ENCODE results near the gene CYFIP1. TPM values are rescaled to one million over a fixed set of nuclear protein-coding genes. Genes with fewer than 3 reads are reported as not detected.

CYFIP1 gene
- total and polyA plus RNA-seq, 2 donors (not counting 1 experiment from before 2014, with no cell fraction given): 59.4 to 102 TPM

DNA sequence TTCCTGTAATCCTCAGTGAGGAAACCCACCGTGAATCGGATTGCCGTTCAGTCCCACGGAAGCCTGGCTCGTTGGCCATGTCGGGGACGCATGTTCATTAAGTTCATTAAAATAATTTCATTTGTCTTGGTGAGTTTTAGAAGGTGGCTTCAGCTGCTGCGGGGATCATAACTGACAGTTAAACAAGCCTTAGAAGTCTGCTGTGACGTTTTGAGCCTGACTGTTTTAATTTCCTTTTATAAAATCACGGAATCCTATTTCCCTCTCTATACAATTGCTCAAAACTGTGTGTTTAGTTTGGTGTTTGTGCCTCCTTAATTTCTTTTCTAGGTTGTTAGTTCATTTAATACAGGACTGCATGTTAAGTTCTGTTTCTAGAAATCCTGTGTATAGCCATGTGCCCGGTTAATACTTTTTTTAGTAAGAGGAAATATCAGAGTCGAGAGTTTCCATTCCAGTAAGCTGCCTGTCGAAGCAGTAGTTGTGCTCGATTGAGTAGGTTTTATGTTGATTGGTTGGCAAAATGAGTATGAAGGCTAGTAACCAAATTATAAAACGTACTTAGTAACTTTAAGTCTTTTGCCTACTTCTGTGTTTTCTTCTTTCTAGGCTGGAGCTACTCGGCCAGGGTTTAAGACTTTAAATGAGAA is 141.0 kb downstream of the CYFIP1 start:
- H3K4me1 ChIP-seq (ENCODE audit: control insufficient read depth, extremely low read depth, insufficient read depth, low read length): no peaks in the 10 kb centered on the region

DNA sequence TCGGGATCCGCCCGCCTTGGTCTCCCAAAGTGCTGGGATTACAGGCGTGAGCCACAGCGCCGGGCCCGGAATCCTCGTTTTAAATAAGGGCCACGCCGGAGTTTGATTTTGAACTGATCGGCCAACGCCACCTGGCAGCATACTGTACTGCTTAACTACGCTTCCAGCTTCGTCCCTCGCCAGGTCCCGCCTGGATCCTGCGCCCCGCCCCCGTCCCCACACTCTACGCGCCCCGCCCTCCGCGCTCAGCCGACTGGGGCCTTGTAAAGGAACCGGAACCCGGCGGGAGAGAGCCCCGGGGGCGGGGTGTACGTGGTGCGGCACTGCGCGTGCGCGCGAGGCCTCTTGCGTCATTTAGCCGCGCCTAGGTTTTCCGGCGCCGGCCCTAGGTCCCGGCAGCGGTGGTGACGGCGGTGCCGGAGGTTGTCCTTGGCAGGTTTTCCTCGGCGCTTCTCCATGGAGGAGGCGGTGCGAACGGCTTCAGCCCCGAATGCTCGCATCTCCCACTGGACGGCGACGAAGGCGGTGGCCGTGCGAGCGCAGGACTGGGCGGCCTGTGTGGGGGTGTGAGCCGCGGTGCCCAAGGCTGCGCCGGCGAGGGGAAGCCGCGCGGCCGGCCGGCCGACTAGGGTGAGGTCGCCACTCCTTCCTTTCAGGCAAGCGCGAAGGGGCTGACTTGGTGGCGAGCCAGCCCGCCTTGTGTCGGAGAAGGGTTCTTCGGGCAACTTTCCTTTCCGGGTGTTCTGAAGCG is 141.7 kb downstream of the CYFIP1 start, which contains the start of gene NIPA2:
Gene NIPA2, plus strand, starts transcription at position 375 of the 751 bp plus-strand sequence. CDS start 13,066 bp downstream, outside the sequence.
- no peaks in the 10 kb centered on the region for H3K36me3 ChIP-seq (ENCODE audit: control insufficient read depth, insufficient read depth, low read length)
- H3K4me2 ChIP-seq (ENCODE audit: extremely low read depth, insufficient read depth, low read length): peak within 1 kb of the TSS; percentile 87
- TF ChIP-seq EZH2 (IDR thresholded peaks at IDR 0.05; ENCODE audit: low read length, missing control alignments): no peak
- TF ChIP-seq, protein P1, sequence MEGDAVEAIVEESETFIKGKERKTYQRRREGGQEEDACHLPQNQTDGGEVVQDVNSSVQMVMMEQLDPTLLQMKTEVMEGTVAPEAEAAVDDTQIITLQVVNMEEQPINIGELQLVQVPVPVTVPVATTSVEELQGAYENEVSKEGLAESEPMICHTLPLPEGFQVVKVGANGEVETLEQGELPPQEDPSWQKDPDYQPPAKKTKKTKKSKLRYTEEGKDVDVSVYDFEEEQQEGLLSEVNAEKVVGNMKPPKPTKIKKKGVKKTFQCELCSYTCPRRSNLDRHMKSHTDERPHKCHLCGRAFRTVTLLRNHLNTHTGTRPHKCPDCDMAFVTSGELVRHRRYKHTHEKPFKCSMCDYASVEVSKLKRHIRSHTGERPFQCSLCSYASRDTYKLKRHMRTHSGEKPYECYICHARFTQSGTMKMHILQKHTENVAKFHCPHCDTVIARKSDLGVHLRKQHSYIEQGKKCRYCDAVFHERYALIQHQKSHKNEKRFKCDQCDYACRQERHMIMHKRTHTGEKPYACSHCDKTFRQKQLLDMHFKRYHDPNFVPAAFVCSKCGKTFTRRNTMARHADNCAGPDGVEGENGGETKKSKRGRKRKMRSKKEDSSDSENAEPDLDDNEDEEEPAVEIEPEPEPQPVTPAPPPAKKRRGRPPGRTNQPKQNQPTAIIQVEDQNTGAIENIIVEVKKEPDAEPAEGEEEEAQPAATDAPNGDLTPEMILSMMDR (conservative IDR thresholded peaks at IDR 0.05 in 1 of 2, IDR thresholded peaks at IDR 0.05 in 1 of 2; ENCODE audit: low read depth in 1 of 2, low read length in 2 of 2): no peak
- H2AFZ ChIP-seq (ENCODE audit: low read length): peak within 1 kb of the TSS; percentile 69
- peak; percentile 96 to 98 for DNase-seq (ENCODE audit: low read depth in 2 of 2)
- H3K9me3 ChIP-seq (ENCODE audit: control insufficient read depth, insufficient read depth, low read depth, low read length): no peaks in the 10 kb centered on the region
- peak within 1 kb of the TSS; percentile 93 for H3K9ac ChIP-seq (ENCODE audit: insufficient read depth, low read length)
- peak within 1 kb of the TSS; percentile 97 for H3K27ac ChIP-seq (ENCODE audit: insufficient read depth, low read length)
- H3K4me1 ChIP-seq (ENCODE audit: control insufficient read depth, extremely low read depth, insufficient read depth, low read length): no peaks in the 10 kb centered on the region
- H3K79me2 ChIP-seq (ENCODE audit: control insufficient read depth, insufficient read depth, low read length): peaks cover 41% of the 10 kb centered on the region
- no peaks in the 10 kb centered on the region for H4K20me1 ChIP-seq (ENCODE audit: control insufficient read depth, extremely low read depth, insufficient read depth, low read length)
- H3K4me3 ChIP-seq (replicated peaks in 1 of 4; ENCODE audit: control extremely low read depth in 1 of 4, insufficient read depth in 1 of 4, low read depth in 3 of 4, low read length in 4 of 4): peak within 1 kb of the TSS; percentile 84 to 98 (median 92)
- no peaks in the 10 kb centered on the region for H3K27me3 ChIP-seq (ENCODE audit: control insufficient read depth, insufficient read depth, low read length)

More for the DNA sequence above, 141.0 kb downstream of the CYFIP1 start:
- peak overlapping the region; percentile 84 to 98 (median 92) for H3K4me3 ChIP-seq (replicated peaks in 1 of 4; ENCODE audit: control extremely low read depth in 1 of 4, insufficient read depth in 1 of 4, low read depth in 3 of 4, low read length in 4 of 4)
- H4K20me1 ChIP-seq (ENCODE audit: control insufficient read depth, extremely low read depth, insufficient read depth, low read length): no peaks in the 10 kb centered on the region
- TF ChIP-seq EZH2 (IDR thresholded peaks at IDR 0.05; ENCODE audit: low read length, missing control alignments): no peak
- TF ChIP-seq, protein P1 (conservative IDR thresholded peaks at IDR 0.05 in 1 of 2, IDR thresholded peaks at IDR 0.05 in 1 of 2; ENCODE audit: low read depth in 1 of 2, low read length in 2 of 2): no peak
- H3K27me3 ChIP-seq (ENCODE audit: control insufficient read depth, insufficient read depth, low read length): no peaks in the 10 kb centered on the region
- H3K79me2 ChIP-seq (ENCODE audit: control insufficient read depth, insufficient read depth, low read length): peaks cover 47% of the 10 kb centered on the region
- peak overlapping the region; percentile 97 for H3K27ac ChIP-seq (ENCODE audit: insufficient read depth, low read length)
- peak overlapping the region; percentile 87 for H3K4me2 ChIP-seq (ENCODE audit: extremely low read depth, insufficient read depth, low read length)
- peak overlapping the region; percentile 93 for H3K9ac ChIP-seq (ENCODE audit: insufficient read depth, low read length)
- H3K36me3 ChIP-seq (ENCODE audit: control insufficient read depth, insufficient read depth, low read length): no peaks in the 10 kb centered on the region
- H2AFZ ChIP-seq (ENCODE audit: low read length): peak overlapping the region; percentile 69
- H3K9me3 ChIP-seq (ENCODE audit: control insufficient read depth, insufficient read depth, low read depth, low read length): no peaks in the 10 kb centered on the region
- peak in 1 of 2 donors; percentile 17 for DNase-seq (ENCODE audit: low read depth in 2 of 2)

DNA sequence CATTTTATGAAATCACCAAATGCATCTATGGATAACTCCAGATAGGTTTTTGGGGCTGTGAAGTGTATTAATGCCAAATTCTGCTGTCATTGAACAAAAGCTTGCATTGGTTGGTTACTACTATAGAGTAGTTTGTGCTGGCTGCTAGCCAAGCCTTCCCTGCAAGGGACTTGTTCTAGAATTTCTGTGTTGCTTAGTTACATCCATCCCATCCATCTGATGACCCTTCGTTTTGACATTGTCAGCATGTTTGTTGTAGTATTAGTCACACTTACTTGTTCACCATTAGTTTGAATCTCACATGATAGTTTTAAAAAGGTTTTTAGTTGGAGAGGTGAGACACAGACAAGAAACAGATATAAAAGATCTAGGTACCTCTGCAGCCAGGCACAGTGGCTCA is 148.7 kb downstream of the CYFIP1 start:
- H3K9ac ChIP-seq (ENCODE audit: insufficient read depth, low read length): no peak overlapping the region
- no peaks in the 10 kb centered on the region for H3K4me1 ChIP-seq (ENCODE audit: control insufficient read depth, extremely low read depth, insufficient read depth, low read length)
- H3K9me3 ChIP-seq (ENCODE audit: control insufficient read depth, insufficient read depth, low read depth, low read length): no peaks in the 10 kb centered on the region
- H3K79me2 ChIP-seq (ENCODE audit: control insufficient read depth, insufficient read depth, low read length): no peaks in the 10 kb centered on the region
- peak in 1 of 2 donors; percentile 31 for DNase-seq (ENCODE audit: low read depth in 2 of 2)
- H3K4me2 ChIP-seq (ENCODE audit: extremely low read depth, insufficient read depth, low read length): no peak overlapping the region
- no peak overlapping the region for H3K4me3 ChIP-seq (replicated peaks in 1 of 4; ENCODE audit: control extremely low read depth in 1 of 4, insufficient read depth in 1 of 4, low read depth in 3 of 4, low read length in 4 of 4)
- H4K20me1 ChIP-seq (ENCODE audit: control insufficient read depth, extremely low read depth, insufficient read depth, low read length): no peaks in the 10 kb centered on the region
- no peak overlapping the region for H3K27ac ChIP-seq (ENCODE audit: insufficient read depth, low read length)
- no peak overlapping the region for H2AFZ ChIP-seq (ENCODE audit: low read length)
- TF ChIP-seq, protein P1 (conservative IDR thresholded peaks at IDR 0.05 in 1 of 2, IDR thresholded peaks at IDR 0.05 in 1 of 2; ENCODE audit: low read depth in 1 of 2, low read length in 2 of 2): no peak
- no peak for TF ChIP-seq EZH2 (IDR thresholded peaks at IDR 0.05; ENCODE audit: low read length, missing control alignments)
- H3K36me3 ChIP-seq (ENCODE audit: control insufficient read depth, insufficient read depth, low read length): no peaks in the 10 kb centered on the region
- no peaks in the 10 kb centered on the region for H3K27me3 ChIP-seq (ENCODE audit: control insufficient read depth, insufficient read depth, low read length)
